ENCODE measurements around the gene ZNF430.

DNA sequence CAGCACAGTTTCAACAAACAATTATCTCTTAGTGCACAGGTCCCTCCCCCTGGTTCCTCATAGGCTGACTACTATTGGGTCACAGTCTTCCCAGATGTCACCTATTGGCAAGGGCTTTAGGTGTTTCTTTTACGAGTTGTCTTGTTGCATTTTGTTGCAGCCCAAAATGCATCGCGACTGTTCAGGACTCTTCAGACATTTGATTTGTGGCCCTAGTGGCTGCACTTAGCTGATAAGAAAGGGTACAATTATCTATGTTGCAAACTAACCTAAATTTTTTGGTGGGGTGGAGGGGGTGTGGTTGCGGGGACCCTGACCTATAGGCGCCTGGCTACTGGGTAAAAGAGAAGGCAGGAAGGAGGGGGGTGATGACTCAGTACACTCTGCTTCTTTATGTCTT, 32.4 kb downstream of the ZNF430 start:
- TF ChIP-seq, protein P1, sequence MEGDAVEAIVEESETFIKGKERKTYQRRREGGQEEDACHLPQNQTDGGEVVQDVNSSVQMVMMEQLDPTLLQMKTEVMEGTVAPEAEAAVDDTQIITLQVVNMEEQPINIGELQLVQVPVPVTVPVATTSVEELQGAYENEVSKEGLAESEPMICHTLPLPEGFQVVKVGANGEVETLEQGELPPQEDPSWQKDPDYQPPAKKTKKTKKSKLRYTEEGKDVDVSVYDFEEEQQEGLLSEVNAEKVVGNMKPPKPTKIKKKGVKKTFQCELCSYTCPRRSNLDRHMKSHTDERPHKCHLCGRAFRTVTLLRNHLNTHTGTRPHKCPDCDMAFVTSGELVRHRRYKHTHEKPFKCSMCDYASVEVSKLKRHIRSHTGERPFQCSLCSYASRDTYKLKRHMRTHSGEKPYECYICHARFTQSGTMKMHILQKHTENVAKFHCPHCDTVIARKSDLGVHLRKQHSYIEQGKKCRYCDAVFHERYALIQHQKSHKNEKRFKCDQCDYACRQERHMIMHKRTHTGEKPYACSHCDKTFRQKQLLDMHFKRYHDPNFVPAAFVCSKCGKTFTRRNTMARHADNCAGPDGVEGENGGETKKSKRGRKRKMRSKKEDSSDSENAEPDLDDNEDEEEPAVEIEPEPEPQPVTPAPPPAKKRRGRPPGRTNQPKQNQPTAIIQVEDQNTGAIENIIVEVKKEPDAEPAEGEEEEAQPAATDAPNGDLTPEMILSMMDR (IDR thresholded peaks at IDR 0.05), result no peak
- no peak for TF ChIP-seq POLR2AphosphoS5 (IDR thresholded peaks at IDR 0.05)

All from stomach (tissue), 4 donors.